ENCODE results near the gene B4GAT1. TPM values are rescaled to one million over a fixed set of nuclear protein-coding genes. Genes with fewer than 3 reads are reported as not detected.
A peak's percentile ranks its signal among the peaks of the same experiment; 100 is the strongest.

B4GAT1 gene
- total RNA-seq, 1 experiment from 2014 or later = 6.7 TPM

DNA sequence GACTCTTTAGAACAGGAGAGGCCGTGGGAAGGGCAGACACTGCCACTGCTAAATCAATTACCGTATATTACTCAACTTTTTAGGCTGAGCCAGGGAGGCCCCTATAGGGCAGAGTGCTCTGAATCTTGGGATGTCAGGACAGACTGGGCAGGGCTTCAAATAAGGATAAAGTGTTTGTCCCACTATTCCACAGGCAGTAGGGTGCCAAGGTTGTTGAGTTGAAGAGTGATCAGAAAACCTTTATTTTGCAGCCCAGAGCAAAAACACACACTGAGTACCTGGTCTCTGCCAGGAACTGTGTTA is 1.6 kb upstream of the B4GAT1 start:
- intact Hi-C loops (cut with micrococcal nuclease) = no loop called here
- Histone ChIP-seq H3K9ac (ENCODE audit: low read length) (no peak overlapping the region), H3K9me2 (ENCODE audit: insufficient read depth) (no peaks in the 10 kb centered on the region), H3K9me3 (ENCODE audit: control insufficient read depth in 1 of 2, insufficient read depth in 1 of 2, low read depth in 1 of 2, low read length in 2 of 2) (no peaks in the 10 kb centered on the region), H3K79me2 (ENCODE audit: insufficient read depth, low read length) (peaks cover 7% of the 10 kb centered on the region), H3K27me3 (ENCODE audit: insufficient read depth, low read length) (no peaks in the 10 kb centered on the region), H3K27ac (ENCODE audit: low read depth, low read length) (no peak overlapping the region), H2AFZ (ENCODE audit: low read depth, low read length, poor library complexity, severe bottlenecking) (no peak overlapping the region), H3K4me1 (ENCODE audit: control insufficient read depth in 1 of 2, insufficient read depth in 2 of 2, low read length in 2 of 2) (peaks cover 10 to 28% of the 10 kb centered on the region in 2 experiments), H3K36me3 (ENCODE audit: control insufficient read depth in 1 of 2, insufficient read depth in 2 of 2, low read length in 2 of 2) (no peaks in the 10 kb centered on the region; a peak in 1 of 4 replicates), H3K4me2 (ENCODE audit: low read length) (peak overlapping the region; percentile 85; the same call in 1 of the 2 replicates), H4K20me1 (ENCODE audit: insufficient read depth) (no peaks in the 10 kb centered on the region), H3K4me3 (replicated peaks in 1 of 2; ENCODE audit: low read depth in 1 of 2, low read length in 2 of 2) (no peak overlapping the region)
- TF ChIP-seq SP1 (IDR thresholded peaks at IDR 0.05; ENCODE audit: low read depth) = no peak
- no peak for TF ChIP-seq CEBPB (IDR thresholded peaks at IDR 0.05; ENCODE audit: low read depth)
- TF ChIP-seq, protein P1, sequence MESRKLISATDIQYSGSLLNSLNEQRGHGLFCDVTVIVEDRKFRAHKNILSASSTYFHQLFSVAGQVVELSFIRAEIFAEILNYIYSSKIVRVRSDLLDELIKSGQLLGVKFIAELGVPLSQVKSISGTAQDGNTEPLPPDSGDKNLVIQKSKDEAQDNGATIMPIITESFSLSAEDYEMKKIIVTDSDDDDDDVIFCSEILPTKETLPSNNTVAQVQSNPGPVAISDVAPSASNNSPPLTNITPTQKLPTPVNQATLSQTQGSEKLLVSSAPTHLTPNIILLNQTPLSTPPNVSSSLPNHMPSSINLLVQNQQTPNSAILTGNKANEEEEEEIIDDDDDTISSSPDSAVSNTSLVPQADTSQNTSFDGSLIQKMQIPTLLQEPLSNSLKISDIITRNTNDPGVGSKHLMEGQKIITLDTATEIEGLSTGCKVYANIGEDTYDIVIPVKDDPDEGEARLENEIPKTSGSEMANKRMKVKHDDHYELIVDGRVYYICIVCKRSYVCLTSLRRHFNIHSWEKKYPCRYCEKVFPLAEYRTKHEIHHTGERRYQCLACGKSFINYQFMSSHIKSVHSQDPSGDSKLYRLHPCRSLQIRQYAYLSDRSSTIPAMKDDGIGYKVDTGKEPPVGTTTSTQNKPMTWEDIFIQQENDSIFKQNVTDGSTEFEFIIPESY (IDR thresholded peaks at IDR 0.05; ENCODE audit: extremely low read depth, insufficient replicate concordance, low read length) = no peak
- no peak for TF ChIP-seq YY1 (IDR thresholded peaks at IDR 0.05; ENCODE audit: extremely low read depth, insufficient replicate concordance, low read depth, low read length)
- TF ChIP-seq, protein P2, sequence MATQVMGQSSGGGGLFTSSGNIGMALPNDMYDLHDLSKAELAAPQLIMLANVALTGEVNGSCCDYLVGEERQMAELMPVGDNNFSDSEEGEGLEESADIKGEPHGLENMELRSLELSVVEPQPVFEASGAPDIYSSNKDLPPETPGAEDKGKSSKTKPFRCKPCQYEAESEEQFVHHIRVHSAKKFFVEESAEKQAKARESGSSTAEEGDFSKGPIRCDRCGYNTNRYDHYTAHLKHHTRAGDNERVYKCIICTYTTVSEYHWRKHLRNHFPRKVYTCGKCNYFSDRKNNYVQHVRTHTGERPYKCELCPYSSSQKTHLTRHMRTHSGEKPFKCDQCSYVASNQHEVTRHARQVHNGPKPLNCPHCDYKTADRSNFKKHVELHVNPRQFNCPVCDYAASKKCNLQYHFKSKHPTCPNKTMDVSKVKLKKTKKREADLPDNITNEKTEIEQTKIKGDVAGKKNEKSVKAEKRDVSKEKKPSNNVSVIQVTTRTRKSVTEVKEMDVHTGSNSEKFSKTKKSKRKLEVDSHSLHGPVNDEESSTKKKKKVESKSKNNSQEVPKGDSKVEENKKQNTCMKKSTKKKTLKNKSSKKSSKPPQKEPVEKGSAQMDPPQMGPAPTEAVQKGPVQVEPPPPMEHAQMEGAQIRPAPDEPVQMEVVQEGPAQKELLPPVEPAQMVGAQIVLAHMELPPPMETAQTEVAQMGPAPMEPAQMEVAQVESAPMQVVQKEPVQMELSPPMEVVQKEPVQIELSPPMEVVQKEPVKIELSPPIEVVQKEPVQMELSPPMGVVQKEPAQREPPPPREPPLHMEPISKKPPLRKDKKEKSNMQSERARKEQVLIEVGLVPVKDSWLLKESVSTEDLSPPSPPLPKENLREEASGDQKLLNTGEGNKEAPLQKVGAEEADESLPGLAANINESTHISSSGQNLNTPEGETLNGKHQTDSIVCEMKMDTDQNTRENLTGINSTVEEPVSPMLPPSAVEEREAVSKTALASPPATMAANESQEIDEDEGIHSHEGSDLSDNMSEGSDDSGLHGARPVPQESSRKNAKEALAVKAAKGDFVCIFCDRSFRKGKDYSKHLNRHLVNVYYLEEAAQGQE (IDR thresholded peaks at IDR 0.05; ENCODE audit: low read depth) = no peak
- TF ChIP-seq RAD21 (IDR thresholded peaks at IDR 0.05; ENCODE audit: low read depth) = no peak
- no peak for TF ChIP-seq ZFX (IDR thresholded peaks at IDR 0.05)
- no peak for TF ChIP-seq TCF7L2 (IDR thresholded peaks at IDR 0.05; ENCODE audit: borderline replicate concordance, extremely low read depth, insufficient read depth, insufficient read length)
- ChIA-PET RAD21 (ENCODE audit: low non-redundant PET in 1 of 2, low total read pairs in 2 of 2, uncharacterized antibody in 2 of 2, unreplicated experiment in 2 of 2) (no interaction called here), CTCF (interaction anchor here (1.0 to 2.0 kb wide), 2 partner anchors 15 to 37 kb away, joined by 3 to 5 read pairs; no protein-coding TSS in a partner anchor), POLR2A (no interaction called here)
- DNase-seq (ENCODE audit: low read depth, low spot score) (no peak), ATAC-seq (no peak)
- no TSS peak for BruUV-seq (replicated peaks)
